ENCODE results near the gene CIRBP. TPM values are rescaled to one million over a fixed set of nuclear protein-coding genes. Genes with fewer than 3 reads are reported as not detected.

Gene CIRBP
- total and polyA plus RNA-seq, 9 of the 15 experiments (the other 6 are each of a cell fraction or from before 2014, with no cell fraction given): 20.5 to 327 (median 176) TPM

GRCh38 chr19:1316466-1316865 lies 47.3 kb downstream of the CIRBP start:
- Histone ChIP-seq H4K20me1 (replicated peaks; ENCODE audit: control insufficient read depth, insufficient read depth, low read length) (peaks cover 3% of the 10 kb centered on the region; the same call in 1 of the 2 replicates), H3K4me2 (ENCODE audit: insufficient read depth, low read length) (0 out of 2 replicates have a peak overlapping the region, but pooled peaks have one; percentile 59), H2AFZ (ENCODE audit: low read depth, low read length) (no peak overlapping the region), H3K79me2 (ENCODE audit: control insufficient read depth, insufficient read depth, low read length) (no peaks in the 10 kb centered on the region), H3K4me1 (replicated peaks in 1 of 2; ENCODE audit: control insufficient read depth in 2 of 2, insufficient read depth in 2 of 2, low read length in 2 of 2) (peaks cover 2 to 63% of the 10 kb centered on the region in 2 experiments; a peak in 4 of 5 replicates), H3K9ac (ENCODE audit: insufficient read depth in 1 of 2, low read depth in 2 of 2, low read length in 2 of 2) (no peak overlapping the region), H3K36me3 (ENCODE audit: control insufficient read depth, insufficient read depth, low read length) (no peaks in the 10 kb centered on the region), H3K27ac (ENCODE audit: extremely low read depth, low read depth, low read length) (no peak overlapping the region), H3K4me3 (no peak overlapping the region), H3K9me3 (replicated peaks; ENCODE audit: control insufficient read depth, insufficient read depth, low read depth, low read length) (no peaks in the 10 kb centered on the region), H3K27me3 (ENCODE audit: control insufficient read depth in 2 of 2, insufficient read depth in 2 of 2, low read length in 2 of 2) (no peaks in the 10 kb centered on the region), H3K9me1 (ENCODE audit: control insufficient read depth, insufficient read depth, low read length) (no peaks in the 10 kb centered on the region)
- ATAC-seq (no peak), DNase-seq (ENCODE audit: extremely low read depth in 1 of 4, low spot score in 3 of 4) (no peak), FAIRE-seq (no peak)
- WGBS (ENCODE audit: insufficient coverage, low coverage, missing lambda C conversion rate): 52% methylated on average over 12 of the region's 13 CpGs
- intact Hi-C loops (cut with micrococcal nuclease) (loop anchor here (2.0 kb wide), 1 partner anchor 56 kb away; no protein-coding TSS in a partner anchor), in situ Hi-C loops (cut with MboI) (no loop called here)
- CTCF ChIA-PET (ENCODE audit: low intra/inter-chr PET ratio): interaction anchor here (0.9 kb wide), 1 partner anchor 9 kb away, joined by 3 read pairs; no protein-coding TSS in a partner anchor
- TF ChIP-seq MYC (IDR thresholded peaks at IDR 0.05; ENCODE audit: low read depth, low read length): no peak
- TF ChIP-seq MYC (CRISPR knock-in tag; IDR thresholded peaks at IDR 0.05; ENCODE audit: borderline replicate concordance, low read depth): 0 out of 2 replicates have a peak, but pooled peaks have one; percentile 2
- no peak for TF ChIP-seq PYGO2 (tag; IDR thresholded peaks at IDR 0.05)
- 0 out of 2 replicates have a peak, but pooled peaks have one; percentile 7 for TF ChIP-seq POLR2G (IDR thresholded peaks at IDR 0.05; ENCODE audit: low read depth, low read length)
- peak; percentile 53; the same call in 1 of the 2 replicates for TF ChIP-seq ZNF740 (CRISPR knock-in tag; IDR thresholded peaks at IDR 0.05)
- peak in 1 of 2 experiments; percentile 29; a peak in 1 of 4 replicates for TF ChIP-seq ZNF740 (tag; IDR thresholded peaks at IDR 0.05)
- TF ChIP-seq THRB (CRISPR knock-in tag; conservative IDR thresholded peaks at IDR 0.05): no peak
- no TSS peak for BruUV-seq (replicated peaks)
- POLR2A ChIA-PET: interaction anchor here (0.9 to 1.3 kb wide), 3 partner anchors 9 to 29 kb away, joined by 3 to 5 read pairs (median 4); no protein-coding TSS in a partner anchor

All from K562 (cell line).